ENCODE measurements around the gene FCHO1.
A peak's percentile ranks its signal among the peaks of the same experiment; 100 is the strongest.

FCHO1 gene

DNA sequence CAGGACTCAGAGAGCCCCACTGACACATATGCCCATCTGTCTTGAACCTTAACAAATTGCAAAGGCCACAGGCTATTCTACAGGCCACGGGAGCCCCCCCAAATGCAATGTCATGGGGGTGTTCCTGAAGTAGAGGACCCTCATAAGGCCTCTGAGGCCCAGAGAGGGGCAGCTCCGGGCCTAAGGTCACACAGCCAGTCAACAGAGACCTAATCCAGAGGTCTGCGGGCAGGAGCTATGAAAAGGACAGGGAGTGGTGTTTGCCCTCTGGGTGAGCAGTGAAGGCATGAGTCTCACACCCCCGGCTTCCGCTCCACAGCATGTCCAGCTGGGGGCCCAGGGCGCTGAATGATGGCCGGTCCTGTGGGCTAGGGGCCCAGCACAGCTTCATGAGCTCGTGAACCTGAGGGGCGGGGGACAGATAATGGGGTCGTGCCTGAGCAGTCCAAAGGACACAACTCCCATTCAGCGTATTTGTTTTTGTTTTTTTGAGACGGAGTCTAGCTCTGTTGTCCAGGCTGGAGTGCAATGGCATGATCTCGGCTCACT is 75.3 kb downstream of the FCHO1 start:
- Histone ChIP-seq H3K36me3 (ENCODE audit: insufficient read depth, low read depth, low read length) (no peaks in the 10 kb centered on the region), H3K4me1 (ENCODE audit: insufficient read depth, low read length) (peaks cover 3% of the 10 kb centered on the region; the same call in 1 of the 2 replicates), H3K4me3 (ENCODE audit: low read length) (no peak overlapping the region), H3K27me3 (ENCODE audit: insufficient read depth, low read length) (peaks cover 3% of the 10 kb centered on the region), H3K27ac (ENCODE audit: low read length) (no peak overlapping the region), H3K9me3 (ENCODE audit: insufficient read depth, low read depth, low read length) (no peaks in the 10 kb centered on the region), H3K9ac (ENCODE audit: low read depth, low read length) (no peak overlapping the region)

DNA sequence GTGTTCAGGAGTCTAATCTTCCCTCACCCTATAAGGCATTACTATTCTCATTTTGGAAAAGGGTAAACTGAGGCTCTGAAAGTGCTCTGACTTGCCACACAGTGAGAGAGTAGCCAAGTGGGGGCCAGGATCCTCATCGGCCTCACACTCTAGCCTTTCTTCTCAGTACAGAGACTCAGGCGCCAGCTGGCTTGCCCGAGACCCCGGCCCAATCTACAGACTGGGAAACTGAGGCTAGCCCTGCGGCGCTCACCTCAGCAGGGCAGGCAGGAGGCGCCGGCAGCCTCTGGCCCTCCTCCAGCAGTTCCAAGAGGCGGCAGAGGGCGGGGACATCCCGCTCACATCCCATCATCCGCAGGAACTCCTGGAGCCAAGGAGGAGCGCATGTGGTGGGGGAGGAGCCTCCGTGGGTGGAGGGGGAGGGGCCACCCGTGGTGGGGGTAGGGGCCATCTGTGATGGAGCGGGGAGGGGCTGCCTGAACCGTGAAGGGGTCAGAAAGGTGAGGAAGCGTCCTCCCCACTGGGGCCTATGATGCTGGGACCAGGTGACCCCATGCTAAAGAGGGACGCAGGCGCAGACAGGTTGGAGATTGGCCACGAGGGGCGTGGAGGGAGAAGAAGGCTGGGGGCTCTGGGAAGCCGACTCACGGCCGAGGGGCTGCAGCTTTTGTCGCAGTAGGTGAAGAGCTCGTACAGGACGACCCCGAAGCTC is 78.7 kb downstream of the FCHO1 start:
- Histone ChIP-seq H3K4me3 (ENCODE audit: low read length) (peak overlapping the region; percentile 79), H3K9me3 (ENCODE audit: insufficient read depth, low read depth, low read length) (no peaks in the 10 kb centered on the region), H3K9ac (ENCODE audit: low read depth, low read length) (peak overlapping the region; percentile 68), H3K36me3 (ENCODE audit: insufficient read depth, low read depth, low read length) (no peaks in the 10 kb centered on the region), H3K27me3 (ENCODE audit: insufficient read depth, low read length) (peaks cover 6% of the 10 kb centered on the region), H3K4me1 (ENCODE audit: insufficient read depth, low read length) (peaks cover 3% of the 10 kb centered on the region; the same call in 1 of the 2 replicates), H3K27ac (ENCODE audit: low read length) (peak overlapping the region; percentile 40)

DNA sequence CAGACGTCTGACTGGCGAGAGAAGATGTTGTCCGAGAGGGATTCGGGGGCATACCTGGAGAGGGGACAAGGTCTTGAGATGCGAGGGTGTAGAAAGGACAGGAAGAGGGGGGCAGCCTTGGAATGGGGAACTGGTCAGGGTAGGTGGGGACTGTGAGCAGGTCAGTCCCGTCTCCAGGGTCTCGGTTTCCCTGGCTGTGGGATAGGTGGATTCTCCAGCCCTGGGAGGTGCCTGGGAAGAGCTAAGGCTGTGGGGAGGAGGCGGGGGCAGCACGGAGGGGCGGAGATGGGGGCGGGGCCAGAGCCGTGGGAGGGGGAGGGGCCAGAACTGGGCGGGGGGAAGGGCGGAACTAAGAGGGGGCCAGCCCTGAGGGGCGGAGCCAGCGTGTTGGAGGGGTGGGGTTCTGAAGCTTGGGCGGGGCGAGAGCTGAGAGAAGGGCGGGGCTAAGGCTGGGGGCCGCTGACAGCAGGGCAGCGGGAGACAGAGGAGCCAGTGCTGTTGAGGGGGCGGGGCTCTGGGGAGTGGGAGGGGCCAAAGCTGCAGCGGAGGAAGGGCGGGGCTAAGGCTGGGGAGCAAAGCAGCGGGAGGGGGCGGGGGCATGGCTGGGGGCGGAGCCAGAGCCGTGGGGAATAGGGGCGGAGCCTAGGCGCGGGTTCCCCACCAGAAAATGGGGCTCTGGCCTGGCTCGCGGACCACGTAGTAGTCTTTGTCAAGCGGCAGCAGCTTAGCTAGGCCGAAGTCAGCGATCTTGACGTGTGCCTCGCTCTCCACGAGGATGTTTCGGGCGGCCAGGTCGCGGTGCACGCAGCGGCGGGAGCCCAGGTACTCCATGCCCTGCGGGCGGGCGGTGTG is 79.5 kb downstream of the FCHO1 start:
- peak overlapping the region; percentile 79 for H3K4me3 ChIP-seq (ENCODE audit: low read length)
- peak overlapping the region; percentile 40 for H3K27ac ChIP-seq (ENCODE audit: low read length)
- H3K9ac ChIP-seq (ENCODE audit: low read depth, low read length): peak overlapping the region; percentile 68
- H3K4me1 ChIP-seq (ENCODE audit: insufficient read depth, low read length): peaks cover 3% of the 10 kb centered on the region; the same call in 1 of the 2 replicates
- H3K9me3 ChIP-seq (ENCODE audit: insufficient read depth, low read depth, low read length): no peaks in the 10 kb centered on the region
- H3K36me3 ChIP-seq (ENCODE audit: insufficient read depth, low read depth, low read length): no peaks in the 10 kb centered on the region
- peaks cover 6% of the 10 kb centered on the region for H3K27me3 ChIP-seq (ENCODE audit: insufficient read depth, low read length)

DNA sequence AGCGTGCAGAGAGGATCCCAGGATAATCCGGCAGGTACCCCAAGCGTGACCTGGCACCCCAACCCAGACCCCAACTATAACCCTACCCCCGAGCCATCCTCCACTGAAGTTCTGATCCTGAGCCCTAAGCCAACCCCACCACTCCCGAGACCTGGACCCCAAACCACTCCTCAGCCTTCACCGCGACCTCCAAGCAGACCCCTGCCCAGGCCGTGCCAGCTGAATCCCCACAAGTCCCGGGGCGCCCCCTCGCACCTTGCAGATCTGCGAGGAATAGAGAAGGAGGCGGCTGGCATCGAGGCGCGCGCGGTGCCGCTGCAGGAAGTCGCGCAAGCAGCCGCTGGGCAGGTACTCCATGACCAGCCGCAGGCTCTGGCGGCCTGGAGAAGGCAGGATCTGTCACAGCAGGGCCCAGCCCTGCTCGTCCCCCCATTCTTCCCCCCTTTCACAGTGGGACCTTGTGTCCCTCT is 80.2 kb downstream of the FCHO1 start:
- peaks cover 6% of the 10 kb centered on the region for H3K27me3 ChIP-seq (ENCODE audit: insufficient read depth, low read length)
- no peaks in the 10 kb centered on the region for H3K9me3 ChIP-seq (ENCODE audit: insufficient read depth, low read depth, low read length)
- H3K27ac ChIP-seq (ENCODE audit: low read length): no peak overlapping the region
- no peak overlapping the region for H3K9ac ChIP-seq (ENCODE audit: low read depth, low read length)
- peak overlapping the region; percentile 62 for H3K4me3 ChIP-seq (ENCODE audit: low read length)
- no peaks in the 10 kb centered on the region for H3K36me3 ChIP-seq (ENCODE audit: insufficient read depth, low read depth, low read length)
- peaks cover 3% of the 10 kb centered on the region; the same call in 1 of the 2 replicates for H3K4me1 ChIP-seq (ENCODE audit: insufficient read depth, low read length)

DNA sequence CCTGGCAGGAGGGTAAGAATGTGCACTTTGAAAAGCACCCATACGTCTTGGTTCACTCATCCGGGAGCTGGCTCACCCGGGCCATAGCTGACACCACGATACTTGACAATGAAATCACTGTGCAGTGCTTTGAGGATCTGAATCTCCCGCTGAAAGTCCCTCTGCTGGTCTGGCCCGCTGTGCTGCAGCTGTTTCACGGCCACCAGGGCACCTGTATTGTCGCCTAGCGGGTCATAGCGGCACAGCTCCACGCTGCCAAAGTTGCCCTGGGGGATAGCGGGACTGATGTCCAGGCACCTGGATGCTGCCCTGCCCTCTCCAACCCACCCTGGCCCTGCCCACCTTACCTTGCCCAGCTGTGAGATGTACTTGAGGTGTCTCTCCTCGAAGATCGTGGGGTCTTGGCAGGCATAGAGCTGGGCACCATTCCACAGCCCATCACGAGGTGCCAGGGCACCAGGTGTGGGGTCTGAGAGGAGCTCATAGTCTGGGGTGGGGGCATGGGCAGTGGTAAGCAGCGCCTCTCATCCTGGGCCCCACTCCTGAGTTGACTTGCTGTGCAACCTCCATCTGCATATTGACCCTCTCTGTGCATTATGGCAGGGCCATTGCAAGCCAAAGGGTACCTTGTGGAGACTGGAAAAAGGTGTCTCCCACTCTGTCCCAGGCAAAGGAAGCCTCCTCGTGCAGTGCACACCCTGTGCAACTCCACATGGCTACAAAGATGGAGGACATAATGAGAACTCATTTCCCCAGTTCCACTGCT is 81.3 kb downstream of the FCHO1 start:
- H3K4me3 ChIP-seq (ENCODE audit: low read length): no peak overlapping the region
- H3K9me3 ChIP-seq (ENCODE audit: insufficient read depth, low read depth, low read length): no peaks in the 10 kb centered on the region
- peaks cover 6% of the 10 kb centered on the region for H3K27me3 ChIP-seq (ENCODE audit: insufficient read depth, low read length)
- no peak overlapping the region for H3K27ac ChIP-seq (ENCODE audit: low read length)
- peaks cover 3% of the 10 kb centered on the region; the same call in 1 of the 2 replicates for H3K4me1 ChIP-seq (ENCODE audit: insufficient read depth, low read length)
- no peaks in the 10 kb centered on the region for H3K36me3 ChIP-seq (ENCODE audit: insufficient read depth, low read depth, low read length)
- H3K9ac ChIP-seq (ENCODE audit: low read depth, low read length): no peak overlapping the region

DNA sequence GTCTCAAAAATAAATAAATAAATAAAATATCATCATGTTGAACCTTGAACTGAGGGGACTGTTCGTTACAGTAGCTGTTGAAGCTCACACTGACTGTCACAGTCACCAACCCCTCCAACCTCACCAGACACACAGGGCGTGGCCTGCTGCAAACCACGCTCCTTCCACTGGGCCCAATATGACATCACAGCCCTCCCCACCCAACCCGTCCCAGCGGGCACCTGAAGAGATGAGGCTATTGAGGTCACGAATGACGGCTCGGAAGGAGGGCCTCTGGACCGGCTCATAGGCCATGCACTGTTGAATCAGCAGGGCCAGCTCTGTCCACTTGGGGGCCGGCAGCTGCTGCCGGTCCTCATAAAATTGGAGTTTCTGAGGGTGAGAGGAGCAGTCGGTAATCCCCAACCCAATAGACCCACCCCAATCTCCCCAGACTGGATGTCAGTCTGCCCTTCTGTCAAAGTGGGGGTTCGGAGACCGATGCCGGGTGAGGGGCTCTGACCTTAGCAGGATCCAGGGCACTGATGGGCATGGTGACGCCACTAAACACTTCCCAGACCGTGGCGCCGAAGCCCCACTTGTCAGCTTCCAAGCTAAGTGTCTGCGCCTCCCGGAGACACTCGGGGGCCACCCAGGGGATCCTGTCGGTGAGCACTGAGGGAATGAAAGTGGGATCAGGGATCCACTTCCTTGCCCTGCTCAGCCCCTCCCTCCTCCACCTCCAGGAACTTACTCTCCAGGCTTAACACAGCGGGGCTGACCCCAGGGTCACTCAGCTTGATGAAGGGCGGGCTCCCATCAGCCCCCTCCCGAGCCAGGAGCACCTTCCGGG is 83.3 kb downstream of the FCHO1 start:
- Histone ChIP-seq H3K9ac (ENCODE audit: low read depth, low read length) (no peak overlapping the region), H3K27me3 (ENCODE audit: insufficient read depth, low read length) (peaks cover 14% of the 10 kb centered on the region), H3K4me3 (ENCODE audit: low read length) (no peak overlapping the region), H3K27ac (ENCODE audit: low read length) (no peak overlapping the region), H3K4me1 (ENCODE audit: insufficient read depth, low read length) (peaks cover 3% of the 10 kb centered on the region; the same call in 1 of the 2 replicates), H3K9me3 (ENCODE audit: insufficient read depth, low read depth, low read length) (no peaks in the 10 kb centered on the region), H3K36me3 (ENCODE audit: insufficient read depth, low read depth, low read length) (no peaks in the 10 kb centered on the region)

DNA sequence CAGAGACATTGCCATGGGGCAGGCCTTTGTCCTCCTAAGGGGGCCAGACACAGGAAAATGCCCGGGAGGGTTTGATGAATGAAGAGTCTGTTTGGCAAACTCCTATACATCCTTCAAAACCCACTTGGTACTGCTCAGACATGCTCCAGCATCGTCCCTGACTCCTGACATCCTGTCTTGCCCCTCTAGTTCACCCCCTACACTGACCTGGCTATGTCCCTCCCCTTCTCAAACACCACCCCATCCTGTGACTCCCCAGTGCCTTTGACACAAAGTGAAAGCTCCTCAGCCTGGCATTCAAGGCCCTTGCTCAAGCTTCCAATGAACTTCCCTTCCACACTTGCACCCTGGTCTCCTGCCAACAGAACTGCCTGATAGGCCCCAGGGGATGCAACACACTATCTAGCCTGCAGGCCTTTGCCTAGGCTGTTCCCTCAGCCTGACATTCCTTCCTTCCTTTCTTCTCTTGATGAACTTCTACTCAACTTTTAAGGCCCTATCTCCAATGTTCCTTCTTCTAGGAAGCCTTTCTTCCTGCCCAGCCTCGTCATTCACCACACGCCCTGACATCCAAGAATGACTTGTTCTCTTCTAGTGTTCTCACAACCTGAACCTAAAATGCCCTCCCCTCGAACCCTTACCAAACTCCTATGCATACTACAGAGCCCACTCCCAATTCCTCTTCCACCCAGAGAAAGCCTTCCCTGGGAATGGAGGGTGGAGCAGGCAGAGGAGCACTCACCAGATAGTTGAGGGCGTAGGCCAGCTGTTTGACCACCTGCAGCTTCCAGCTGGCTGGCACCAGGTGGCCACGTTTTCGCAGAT is 84.1 kb downstream of the FCHO1 start:
- peaks cover 20% of the 10 kb centered on the region for H3K27me3 ChIP-seq (ENCODE audit: insufficient read depth, low read length)

DNA sequence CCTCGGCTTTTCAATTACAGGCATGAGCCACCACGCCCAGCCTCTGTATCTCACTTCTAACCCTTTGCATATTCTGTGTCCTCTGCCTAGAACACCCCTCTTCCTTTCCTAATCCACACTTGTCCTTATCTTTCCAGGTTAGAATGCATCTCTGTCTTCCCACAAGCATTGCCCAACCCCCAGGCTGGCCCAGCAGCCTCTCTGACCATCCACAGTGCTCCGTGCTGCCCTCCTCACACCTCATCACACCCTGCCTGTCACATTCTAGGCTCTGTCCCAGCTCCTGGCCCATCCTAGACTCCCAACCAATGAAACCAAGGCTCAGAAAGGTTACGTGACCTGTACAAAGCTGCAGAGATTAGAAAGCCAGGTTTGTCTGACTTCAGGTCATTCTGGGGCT is 85.3 kb downstream of the FCHO1 start:
- no peaks in the 10 kb centered on the region; the same call in 1 of the 2 replicates for H3K4me1 ChIP-seq (ENCODE audit: insufficient read depth, low read length)
- H3K9ac ChIP-seq (ENCODE audit: low read depth, low read length): no peak overlapping the region
- no peak overlapping the region for H3K27ac ChIP-seq (ENCODE audit: low read length)
- no peak overlapping the region for H3K4me3 ChIP-seq (ENCODE audit: low read length)
- peaks cover 27% of the 10 kb centered on the region for H3K27me3 ChIP-seq (ENCODE audit: insufficient read depth, low read length)
- H3K36me3 ChIP-seq (ENCODE audit: insufficient read depth, low read depth, low read length): no peaks in the 10 kb centered on the region
- H3K9me3 ChIP-seq (ENCODE audit: insufficient read depth, low read depth, low read length): no peaks in the 10 kb centered on the region

More for the DNA sequence above, 84.1 kb downstream of the FCHO1 start:
- Histone ChIP-seq H3K4me1 (ENCODE audit: insufficient read depth, low read length) (no peaks in the 10 kb centered on the region; the same call in 1 of the 2 replicates), H3K4me3 (ENCODE audit: low read length) (no peak overlapping the region), H3K36me3 (ENCODE audit: insufficient read depth, low read depth, low read length) (no peaks in the 10 kb centered on the region), H3K9ac (ENCODE audit: low read depth, low read length) (no peak overlapping the region), H3K27ac (ENCODE audit: low read length) (no peak overlapping the region), H3K9me3 (ENCODE audit: insufficient read depth, low read depth, low read length) (no peaks in the 10 kb centered on the region)

DNA sequence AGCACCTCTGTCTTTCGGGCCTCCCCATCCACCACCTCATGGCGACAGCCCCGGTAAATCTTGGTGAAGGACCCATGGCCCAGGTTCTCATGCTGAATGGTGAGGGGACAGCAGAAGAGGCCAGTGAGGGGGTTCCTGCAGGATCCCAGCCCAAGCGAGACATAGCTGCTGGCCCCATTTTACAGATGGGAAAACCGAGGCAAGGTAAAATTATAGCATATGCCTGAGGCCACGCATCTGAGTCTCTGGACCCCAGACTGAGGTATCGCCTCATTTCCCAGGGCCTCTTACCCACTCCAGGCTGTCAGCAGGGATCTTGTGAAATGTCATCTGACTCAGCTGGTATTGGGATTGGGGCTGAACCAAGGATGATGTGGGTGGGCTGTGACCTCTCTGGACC is 86.7 kb downstream of the FCHO1 start:
- no peaks in the 10 kb centered on the region for H3K36me3 ChIP-seq (ENCODE audit: insufficient read depth, low read depth, low read length)
- peaks cover 31% of the 10 kb centered on the region for H3K27me3 ChIP-seq (ENCODE audit: insufficient read depth, low read length)
- no peaks in the 10 kb centered on the region; the same call in 1 of the 2 replicates for H3K4me1 ChIP-seq (ENCODE audit: insufficient read depth, low read length)
- no peak overlapping the region for H3K27ac ChIP-seq (ENCODE audit: low read length)
- H3K4me3 ChIP-seq (ENCODE audit: low read length): no peak overlapping the region
- H3K9ac ChIP-seq (ENCODE audit: low read depth, low read length): no peak overlapping the region
- no peaks in the 10 kb centered on the region for H3K9me3 ChIP-seq (ENCODE audit: insufficient read depth, low read depth, low read length)
